Glutamatergic neuron (in vitro differentiated cells): ENCODE data around the gene FTL. TPM values are rescaled to one million over a fixed set of nuclear protein-coding genes. Genes with fewer than 3 reads are reported as not detected.

Experiments
- DNase-seq: peaks from one replicate; pipeline ENCODE4 v3.0.0; 2022
- H3K27ac Mint-ChIP-seq: one replicate; pipeline ENCODE4 v1.8.0; 2020; ENCODE audit warnings: mild to moderate bottlenecking, mixed read lengths, inconsistent platforms; ENCODE audit not compliant: unreplicated experiment
- H3K27me3 Mint-ChIP-seq: one replicate; pipeline ENCODE4 v1.8.0; 2020; ENCODE audit warnings: mild to moderate bottlenecking, moderate library complexity, mixed read lengths, inconsistent platforms; ENCODE audit not compliant: unreplicated experiment
- H3K36me3 Mint-ChIP-seq: one replicate; pipeline ENCODE4 v1.8.0; 2020; ENCODE audit warnings: mild to moderate bottlenecking, mixed read lengths, inconsistent platforms; ENCODE audit not compliant: unreplicated experiment
- H3K4me1 Mint-ChIP-seq: one replicate; pipeline ENCODE4 v1.8.0; 2020; ENCODE audit warnings: mild to moderate bottlenecking, low read depth, mixed read lengths, inconsistent platforms; ENCODE audit not compliant: unreplicated experiment
- H3K4me3 Mint-ChIP-seq: one replicate; pipeline ENCODE4 v1.8.0; 2020; ENCODE audit warnings: mild to moderate bottlenecking, mixed read lengths, inconsistent platforms; ENCODE audit not compliant: unreplicated experiment
- H3K9me3 Mint-ChIP-seq: one replicate; pipeline ENCODE4 v1.8.0; 2020; ENCODE audit warnings: mild to moderate bottlenecking, moderate library complexity, mixed read lengths, inconsistent platforms; ENCODE audit not compliant: unreplicated experiment
- CTCF ChIP-seq: fragments of 200-600 bp; sonication (generic); IDR thresholded peaks from one replicate; pipeline ENCODE4 v1.5.0; 2021; ENCODE audit not compliant: partially characterized antibody, unreplicated experiment
- total RNA-seq: library from RNA; stranded (reverse); fragmentation: NEBNext Ultra II Directional; extraction: Animal tissue kit (Norgen Biotek cat#: 25700); gene quantifications from one replicate; pipeline ENCODE4 v1.2.1, GENCODE V29; 2021; ENCODE audit not compliant: unreplicated experiment

The FTL gene
- total RNA-seq, 1 donor from 2014 or later = 875 TPM

- TF ChIP-seq CTCF = no peak
- H3K9me3 Mint-ChIP-seq = peaks cover 2% of the 10 kb centered on the region
- no peaks in the 10 kb centered on the region for H3K36me3 Mint-ChIP-seq
- no peak overlapping the region for H3K27ac Mint-ChIP-seq
- H3K27me3 Mint-ChIP-seq = no peaks in the 10 kb centered on the region
- peaks cover 2% of the 10 kb centered on the region for H3K4me1 Mint-ChIP-seq
- no peak for DNase-seq
- no peak overlapping the region for H3K4me3 Mint-ChIP-seq
Measured at GRCh38 chr19:49004133-49004532, 39.0 kb downstream of the FTL start.

- H3K27ac Mint-ChIP-seq = no peak overlapping the region
- H3K36me3 Mint-ChIP-seq = no peaks in the 10 kb centered on the region
- TF ChIP-seq CTCF = no peak
- DNase-seq = no peak
- no peaks in the 10 kb centered on the region for H3K27me3 Mint-ChIP-seq
- peaks cover 2% of the 10 kb centered on the region for H3K9me3 Mint-ChIP-seq
- H3K4me3 Mint-ChIP-seq = no peak overlapping the region
- H3K4me1 Mint-ChIP-seq = no peaks in the 10 kb centered on the region
Measured at GRCh38 chr19:49004964-49005614, 40.0 kb downstream of the FTL start.

GRCh38 chr19:49006905-49007304 lies 41.8 kb downstream of the FTL start:
- no peak for DNase-seq
- no peak for TF ChIP-seq CTCF
- Mint-ChIP-seq H3K27ac (no peak overlapping the region), H3K27me3 (peaks cover 2% of the 10 kb centered on the region), H3K4me3 (no peak overlapping the region), H3K36me3 (no peaks in the 10 kb centered on the region), H3K4me1 (no peaks in the 10 kb centered on the region), H3K9me3 (peaks cover 2% of the 10 kb centered on the region)

GRCh38 chr19:49009828-49010227 lies 44.7 kb downstream of the FTL start:
- no peak overlapping the region for H3K4me3 Mint-ChIP-seq
- TF ChIP-seq CTCF = no peak
- H3K27ac Mint-ChIP-seq = no peak overlapping the region
- peaks cover 3% of the 10 kb centered on the region for H3K4me1 Mint-ChIP-seq
- no peak for DNase-seq
- peaks cover 5% of the 10 kb centered on the region for H3K27me3 Mint-ChIP-seq
- no peaks in the 10 kb centered on the region for H3K36me3 Mint-ChIP-seq
- peaks cover 2% of the 10 kb centered on the region for H3K9me3 Mint-ChIP-seq

GRCh38 chr19:49010453-49010852 lies 45.3 kb downstream of the FTL start:
- Mint-ChIP-seq H3K9me3 (peaks cover 1% of the 10 kb centered on the region), H3K4me3 (no peak overlapping the region), H3K4me1 (peaks cover 3% of the 10 kb centered on the region), H3K27me3 (peaks cover 5% of the 10 kb centered on the region), H3K27ac (no peak overlapping the region), H3K36me3 (no peaks in the 10 kb centered on the region)
- DNase-seq = no peak
- TF ChIP-seq CTCF = no peak
